ENCODE results near the gene UGT1A10.

DNA sequence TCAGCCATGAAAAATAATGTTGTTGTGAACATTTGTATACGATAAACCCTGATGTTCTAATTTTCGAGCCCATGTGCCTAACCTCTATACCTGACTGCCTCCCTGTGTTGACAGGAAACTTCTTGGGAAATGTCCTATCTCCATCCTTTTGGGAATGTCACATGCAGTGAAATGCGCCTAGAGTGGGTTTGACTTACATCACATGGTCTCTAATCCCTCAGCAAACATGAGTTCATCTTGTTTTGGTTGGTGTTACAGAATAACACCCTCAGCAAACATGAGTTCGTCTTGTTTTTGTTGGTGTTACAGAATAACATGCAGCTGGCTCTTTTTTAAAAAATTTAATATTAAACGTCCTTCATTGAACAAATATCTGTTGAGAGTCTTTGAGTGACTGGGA lies 52.1 kb downstream of the UGT1A10 start:
- TF ChIP-seq MAX (IDR thresholded peaks at IDR 0.05; ENCODE audit: low read depth, low read length) (no peak), EED (IDR thresholded peaks at IDR 0.05; ENCODE audit: low read depth) (no peak), STAT1 (conservative IDR thresholded peaks at IDR 0.05) (no peak), ETV6 (conservative IDR thresholded peaks at IDR 0.05 in 1 of 2, IDR thresholded peaks at IDR 0.05 in 1 of 2; ENCODE audit: borderline replicate concordance in 1 of 2, low read depth in 1 of 2) (no peak), SIN3A (IDR thresholded peaks at IDR 0.05; ENCODE audit: low read depth, low read length) (no peak)

Data from GM12878 (cell line).